SIG-M5 treated with dmso at 0.1 percent for 504 hours (cell line): ENCODE data around the gene PDCD4.

Experiments used
- DNase-seq: peaks from one replicate; lab custom pipeline; 2025; ENCODE audit not compliant: unreplicated experiment; lab: John Stamatoyannopoulos, UW

Gene PDCD4

GRCh38 chr10:110841767-110842267 is 29.9 kb upstream of the PDCD4 start:
- no peak for DNase-seq

GRCh38 chr10:110842326-110842904 is 29.3 kb upstream of the PDCD4 start:
- DNase-seq: no peak

GRCh38 chr10:110843031-110843430 is 28.7 kb upstream of the PDCD4 start:
- DNase-seq: no peak

GRCh38 chr10:110843796-110844616 is 27.7 kb upstream of the PDCD4 start:
- no peak for DNase-seq

GRCh38 chr10:110844617-110844881 is 27.2 kb upstream of the PDCD4 start:
- no peak for DNase-seq

- DNase-seq: no peak
Measured at GRCh38 chr10:110845192-110845755, 26.5 kb upstream of the PDCD4 start.

GRCh38 chr10:110845756-110846620 is 25.7 kb upstream of the PDCD4 start:
- DNase-seq: no peak

- DNase-seq: no peak
Measured at GRCh38 chr10:110847374-110847773, 24.4 kb upstream of the PDCD4 start.

- DNase-seq: no peak
Measured at GRCh38 chr10:110848106-110848505, 23.6 kb upstream of the PDCD4 start.

GRCh38 chr10:110850099-110850498 is 21.6 kb upstream of the PDCD4 start:
- DNase-seq: no peak

- DNase-seq: peak; percentile 72
Measured at GRCh38 chr10:110851020-110851612, 20.6 kb upstream of the PDCD4 start.

- DNase-seq: no peak
Measured at GRCh38 chr10:110852255-110852896, 19.4 kb upstream of the PDCD4 start.

- no peak for DNase-seq
Measured at GRCh38 chr10:110852947-110853346, 18.8 kb upstream of the PDCD4 start.

GRCh38 chr10:110853921-110854605 is 17.7 kb upstream of the PDCD4 start:
- peak; percentile 40 for DNase-seq

GRCh38 chr10:110857265-110858171 is 14.2 kb upstream of the PDCD4 start:
- DNase-seq: no peak

- DNase-seq: no peak
Measured at GRCh38 chr10:110858297-110858934, 13.3 kb upstream of the PDCD4 start.

GRCh38 chr10:110859206-110859972 is 12.3 kb upstream of the PDCD4 start:
- DNase-seq: peak; percentile 57

- peak; percentile 97 for DNase-seq
Measured at GRCh38 chr10:110859973-110860376, 11.8 kb upstream of the PDCD4 start.
